Measurements from ENCODE around the gene FFAR2. TPM values are rescaled to one million over a fixed set of nuclear protein-coding genes. Genes with fewer than 3 reads are reported as not detected.
A peak's percentile ranks its signal among the peaks of the same experiment; 100 is the strongest.

The FFAR2 gene
- total and polyA plus RNA-seq, 2 donors (not counting 1 experiment from before 2014, with no cell fraction given) = not detected

- no peak overlapping the region for H3K4me2 ChIP-seq (ENCODE audit: extremely low read depth, insufficient read depth, low read length)
- TF ChIP-seq EZH2 (IDR thresholded peaks at IDR 0.05; ENCODE audit: low read length, missing control alignments) (no peak), CTCF (conservative IDR thresholded peaks at IDR 0.05 in 1 of 2, IDR thresholded peaks at IDR 0.05 in 1 of 2; ENCODE audit: low read depth in 1 of 2, low read length in 2 of 2) (no peak)
- peak in 1 of 2 donors; percentile 3 for DNase-seq (ENCODE audit: low read depth in 2 of 2)
These were observed 44.8 kb upstream of the FFAR2 start for GRCh38 chr19:35403116-35403760.

GRCh38 chr19:35404879-35405622 lies 43.0 kb upstream of the FFAR2 start:
- no peak overlapping the region for H3K4me3 ChIP-seq (replicated peaks in 1 of 4; ENCODE audit: control extremely low read depth in 1 of 4, insufficient read depth in 1 of 4, low read depth in 3 of 4, low read length in 4 of 4)

More at GRCh38 chr19:35403116-35403760, 44.8 kb upstream of the FFAR2 start:
- Histone ChIP-seq H3K4me1 (ENCODE audit: control insufficient read depth, extremely low read depth, insufficient read depth, low read length) (no peaks in the 10 kb centered on the region), H3K4me3 (replicated peaks in 1 of 4; ENCODE audit: control extremely low read depth in 1 of 4, insufficient read depth in 1 of 4, low read depth in 3 of 4, low read length in 4 of 4) (no peak overlapping the region), H3K27ac (ENCODE audit: insufficient read depth, low read length) (no peak overlapping the region), H3K9ac (ENCODE audit: insufficient read depth, low read length) (no peak overlapping the region), H3K9me3 (ENCODE audit: control insufficient read depth, insufficient read depth, low read depth, low read length) (no peaks in the 10 kb centered on the region), H3K27me3 (ENCODE audit: control insufficient read depth, insufficient read depth, low read length) (no peaks in the 10 kb centered on the region), H3K36me3 (ENCODE audit: control insufficient read depth, insufficient read depth, low read length) (no peaks in the 10 kb centered on the region), H3K79me2 (ENCODE audit: control insufficient read depth, insufficient read depth, low read length) (no peaks in the 10 kb centered on the region), H2AFZ (ENCODE audit: low read length) (no peak overlapping the region), H4K20me1 (ENCODE audit: control insufficient read depth, extremely low read depth, insufficient read depth, low read length) (no peaks in the 10 kb centered on the region)

More at GRCh38 chr19:35404879-35405622, 43.0 kb upstream of the FFAR2 start:
- no peak overlapping the region for H3K4me2 ChIP-seq (ENCODE audit: extremely low read depth, insufficient read depth, low read length)
- no peak overlapping the region for H3K9ac ChIP-seq (ENCODE audit: insufficient read depth, low read length)
- H3K27me3 ChIP-seq (ENCODE audit: control insufficient read depth, insufficient read depth, low read length) = no peaks in the 10 kb centered on the region
- no peaks in the 10 kb centered on the region for H4K20me1 ChIP-seq (ENCODE audit: control insufficient read depth, extremely low read depth, insufficient read depth, low read length)
- no peaks in the 10 kb centered on the region for H3K36me3 ChIP-seq (ENCODE audit: control insufficient read depth, insufficient read depth, low read length)
- no peak overlapping the region for H2AFZ ChIP-seq (ENCODE audit: low read length)
- H3K9me3 ChIP-seq (ENCODE audit: control insufficient read depth, insufficient read depth, low read depth, low read length) = no peaks in the 10 kb centered on the region
- peak overlapping the region; percentile 46 for H3K27ac ChIP-seq (ENCODE audit: insufficient read depth, low read length)
- H3K79me2 ChIP-seq (ENCODE audit: control insufficient read depth, insufficient read depth, low read length) = no peaks in the 10 kb centered on the region
- DNase-seq (ENCODE audit: low read depth in 2 of 2) = peak; percentile 85 to 88
- TF ChIP-seq EZH2 (IDR thresholded peaks at IDR 0.05; ENCODE audit: low read length, missing control alignments) = no peak
- no peak for TF ChIP-seq CTCF (conservative IDR thresholded peaks at IDR 0.05 in 1 of 2, IDR thresholded peaks at IDR 0.05 in 1 of 2; ENCODE audit: low read depth in 1 of 2, low read length in 2 of 2)
- no peaks in the 10 kb centered on the region for H3K4me1 ChIP-seq (ENCODE audit: control insufficient read depth, extremely low read depth, insufficient read depth, low read length)
